ENCODE results near the gene TMX1.
A peak's percentile ranks its signal among the peaks of the same experiment; 100 is the strongest.

TMX1 gene

GRCh38 chr14:51224551-51224950 lies 15.5 kb upstream of the TMX1 start:
- no peak for ATAC-seq
- TF ChIP-seq ESRRG (CRISPR knock-in tag; IDR thresholded peaks at IDR 0.05) (no peak), ZFP30 (CRISPR knock-in tag; IDR thresholded peaks at IDR 0.05) (no peak), CSDC2 (CRISPR knock-in tag; IDR thresholded peaks at IDR 0.05) (no peak)

GRCh38 chr14:51225751-51226150 lies 14.3 kb upstream of the TMX1 start:
- no peak for TF ChIP-seq SNAI2 (CRISPR knock-in tag; IDR thresholded peaks at IDR 0.05)
- TF ChIP-seq POU6F1 (CRISPR knock-in tag; IDR thresholded peaks at IDR 0.05; ENCODE audit: borderline replicate concordance, low read depth), result no peak
- no peak for TF ChIP-seq ESRRG (CRISPR knock-in tag; IDR thresholded peaks at IDR 0.05)
- TF ChIP-seq CSRNP3 (CRISPR knock-in tag; IDR thresholded peaks at IDR 0.05), result no peak
- TF ChIP-seq BACH2 (CRISPR knock-in tag; IDR thresholded peaks at IDR 0.05; ENCODE audit: borderline replicate concordance), result no peak
- no peak for TF ChIP-seq PATZ1 (CRISPR knock-in tag; IDR thresholded peaks at IDR 0.05; ENCODE audit: borderline replicate concordance)
- no peak for TF ChIP-seq ZC3H10 (CRISPR knock-in tag; IDR thresholded peaks at IDR 0.05)
- no peak for TF ChIP-seq CREB5 (CRISPR knock-in tag; IDR thresholded peaks at IDR 0.05; ENCODE audit: low read depth)
- TF ChIP-seq ZFP30 (CRISPR knock-in tag; IDR thresholded peaks at IDR 0.05), result no peak
- TF ChIP-seq ZNF8 (CRISPR knock-in tag; IDR thresholded peaks at IDR 0.05), result no peak
- TF ChIP-seq TSHZ2 (CRISPR knock-in tag; IDR thresholded peaks at IDR 0.05), result no peak
- no peak for TF ChIP-seq ZNF70 (CRISPR knock-in tag; IDR thresholded peaks at IDR 0.05)
- no peak for ATAC-seq

- no peak for TF ChIP-seq CSDC2 (CRISPR knock-in tag; IDR thresholded peaks at IDR 0.05)
- no peak for TF ChIP-seq ESRRG (CRISPR knock-in tag; IDR thresholded peaks at IDR 0.05)
- TF ChIP-seq ZFP3 (CRISPR knock-in tag; IDR thresholded peaks at IDR 0.05), result no peak
- no peak for TF ChIP-seq PATZ1 (CRISPR knock-in tag; IDR thresholded peaks at IDR 0.05; ENCODE audit: borderline replicate concordance)
- TF ChIP-seq ZNF70 (CRISPR knock-in tag; IDR thresholded peaks at IDR 0.05), result no peak
- TF ChIP-seq PPARA (CRISPR knock-in tag; IDR thresholded peaks at IDR 0.05; ENCODE audit: borderline replicate concordance), result no peak
- TF ChIP-seq ZC3H10 (CRISPR knock-in tag; IDR thresholded peaks at IDR 0.05), result no peak
- no peak for ATAC-seq
Measured at GRCh38 chr14:51228391-51228790, 11.7 kb upstream of the TMX1 start.

- ATAC-seq, result peak; percentile 69; the same call in 2 of the 3 replicates
- TF ChIP-seq ESRRG (CRISPR knock-in tag; IDR thresholded peaks at IDR 0.05), result no peak
- no peak for TF ChIP-seq RARB (CRISPR knock-in tag; IDR thresholded peaks at IDR 0.05)
- peak; percentile 90 for TF ChIP-seq TCF4 (CRISPR knock-in tag; IDR thresholded peaks at IDR 0.05; ENCODE audit: borderline replicate concordance)
- no peak for TF ChIP-seq OSR1 (CRISPR knock-in tag; IDR thresholded peaks at IDR 0.05)
- no peak for TF ChIP-seq BACH2 (CRISPR knock-in tag; IDR thresholded peaks at IDR 0.05; ENCODE audit: borderline replicate concordance)
- TF ChIP-seq ARNTL (CRISPR knock-in tag; IDR thresholded peaks at IDR 0.05; ENCODE audit: borderline replicate concordance, low read depth), result no peak
- TF ChIP-seq ZFP30 (CRISPR knock-in tag; IDR thresholded peaks at IDR 0.05), result no peak
- TF ChIP-seq ZFP3 (CRISPR knock-in tag; IDR thresholded peaks at IDR 0.05), result no peak
- no peak for TF ChIP-seq TOX (CRISPR knock-in tag; IDR thresholded peaks at IDR 0.05; ENCODE audit: borderline replicate concordance)
- no peak for TF ChIP-seq ZNF565 (CRISPR knock-in tag; conservative IDR thresholded peaks at IDR 0.05; ENCODE audit: low read depth)
- TF ChIP-seq CSRNP3 (CRISPR knock-in tag; IDR thresholded peaks at IDR 0.05), result 0 out of 2 replicates have a peak, but pooled peaks have one; percentile 42
- TF ChIP-seq ISL1 (CRISPR knock-in tag; IDR thresholded peaks at IDR 0.05), result peak; percentile 50; the same call in 1 of the 2 replicates
- TF ChIP-seq ZNF70 (CRISPR knock-in tag; IDR thresholded peaks at IDR 0.05), result no peak
- no peak for TF ChIP-seq SNAI2 (CRISPR knock-in tag; IDR thresholded peaks at IDR 0.05)
- 0 out of 2 replicates have a peak, but pooled peaks have one; percentile 35 for TF ChIP-seq ZNF8 (CRISPR knock-in tag; IDR thresholded peaks at IDR 0.05)
Measured at GRCh38 chr14:51228890-51229289, 11.2 kb upstream of the TMX1 start.

Measured in SK-N-SH treated with all-trans-retinoic acid at 6 μM for 48 hours (cell line).